Measurements from ENCODE around the gene HIPK2.

Gene HIPK2

DNA sequence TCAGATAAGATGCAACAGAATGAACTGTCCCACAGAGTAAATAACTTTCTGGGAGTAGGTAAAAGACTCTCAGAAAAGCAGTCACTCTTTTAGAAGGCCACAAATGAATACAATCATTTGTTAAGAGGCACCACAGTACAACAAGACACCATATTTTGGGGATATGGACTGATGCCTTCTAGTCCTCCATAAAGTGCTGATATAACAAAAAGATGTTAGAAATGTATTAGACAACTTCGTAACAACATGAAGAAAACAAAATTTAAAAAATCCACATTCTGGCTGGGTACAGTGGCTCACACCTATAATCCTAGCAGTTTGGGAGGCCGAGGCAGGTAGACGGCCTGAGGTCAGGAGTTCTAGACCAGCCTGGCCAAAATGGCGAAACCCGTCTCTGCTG lies 111.3 kb downstream of the HIPK2 start:
- Histone ChIP-seq H3K36me3 (ENCODE audit: control insufficient read depth, insufficient read depth, low read length) (no peaks in the 10 kb centered on the region), H3K4me2 (ENCODE audit: low read length) (no peak overlapping the region), H3K4me1 (peaks cover 3% of the 10 kb centered on the region), H3K9me3 (ENCODE audit: control insufficient read depth, low read length) (no peaks in the 10 kb centered on the region), H3K9ac (no peak overlapping the region), H3K27ac (no peak overlapping the region), H3K79me2 (peaks cover 18% of the 10 kb centered on the region), H3K4me3 (ENCODE audit: low read depth, low read length) (no peak overlapping the region), H2AFZ (no peak overlapping the region), H3K27me3 (ENCODE audit: control insufficient read depth, insufficient read depth, low read length) (no peaks in the 10 kb centered on the region)
- TF ChIP-seq, protein P1, sequence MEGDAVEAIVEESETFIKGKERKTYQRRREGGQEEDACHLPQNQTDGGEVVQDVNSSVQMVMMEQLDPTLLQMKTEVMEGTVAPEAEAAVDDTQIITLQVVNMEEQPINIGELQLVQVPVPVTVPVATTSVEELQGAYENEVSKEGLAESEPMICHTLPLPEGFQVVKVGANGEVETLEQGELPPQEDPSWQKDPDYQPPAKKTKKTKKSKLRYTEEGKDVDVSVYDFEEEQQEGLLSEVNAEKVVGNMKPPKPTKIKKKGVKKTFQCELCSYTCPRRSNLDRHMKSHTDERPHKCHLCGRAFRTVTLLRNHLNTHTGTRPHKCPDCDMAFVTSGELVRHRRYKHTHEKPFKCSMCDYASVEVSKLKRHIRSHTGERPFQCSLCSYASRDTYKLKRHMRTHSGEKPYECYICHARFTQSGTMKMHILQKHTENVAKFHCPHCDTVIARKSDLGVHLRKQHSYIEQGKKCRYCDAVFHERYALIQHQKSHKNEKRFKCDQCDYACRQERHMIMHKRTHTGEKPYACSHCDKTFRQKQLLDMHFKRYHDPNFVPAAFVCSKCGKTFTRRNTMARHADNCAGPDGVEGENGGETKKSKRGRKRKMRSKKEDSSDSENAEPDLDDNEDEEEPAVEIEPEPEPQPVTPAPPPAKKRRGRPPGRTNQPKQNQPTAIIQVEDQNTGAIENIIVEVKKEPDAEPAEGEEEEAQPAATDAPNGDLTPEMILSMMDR (IDR thresholded peaks at IDR 0.05), result no peak

DNA sequence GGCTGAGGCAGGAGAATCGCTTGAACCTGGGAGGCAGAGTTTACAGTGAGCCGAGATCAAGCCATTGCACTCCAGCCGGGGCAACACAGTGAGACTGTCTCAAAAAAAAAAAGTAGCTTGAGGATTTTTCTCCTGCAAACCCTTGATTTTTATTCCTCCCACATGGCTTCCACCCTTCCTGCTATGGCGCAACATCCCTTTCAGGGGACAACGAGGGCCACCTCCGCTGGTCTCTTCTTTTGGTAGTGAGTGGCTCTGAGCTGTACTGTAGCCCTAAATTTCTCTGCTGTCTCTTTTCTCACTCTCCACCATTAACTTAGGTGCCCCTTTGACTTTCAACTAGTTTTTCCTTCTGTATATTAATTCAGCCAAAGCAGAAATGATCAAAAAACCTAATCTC lies 113.4 kb downstream of the HIPK2 start:
- TF ChIP-seq, protein P1 (IDR thresholded peaks at IDR 0.05), result no peak
- Histone ChIP-seq H3K4me2 (ENCODE audit: low read length) (no peak overlapping the region), H3K36me3 (ENCODE audit: control insufficient read depth, insufficient read depth, low read length) (no peaks in the 10 kb centered on the region), H3K4me1 (peaks cover 14% of the 10 kb centered on the region), H3K79me2 (peaks cover 23% of the 10 kb centered on the region), H3K9me3 (ENCODE audit: control insufficient read depth, low read length) (no peaks in the 10 kb centered on the region), H3K4me3 (ENCODE audit: low read depth, low read length) (no peak overlapping the region), H2AFZ (no peak overlapping the region), H3K27me3 (ENCODE audit: control insufficient read depth, insufficient read depth, low read length) (no peaks in the 10 kb centered on the region), H3K9ac (no peak overlapping the region), H3K27ac (no peak overlapping the region)

- H3K9ac ChIP-seq, result no peak overlapping the region
- H3K27me3 ChIP-seq (ENCODE audit: control insufficient read depth, insufficient read depth, low read length), result no peaks in the 10 kb centered on the region
- H3K4me2 ChIP-seq (ENCODE audit: low read length), result no peak overlapping the region
- no peaks in the 10 kb centered on the region for H3K9me3 ChIP-seq (ENCODE audit: control insufficient read depth, low read length)
- H2AFZ ChIP-seq, result no peak overlapping the region
- peaks cover 20% of the 10 kb centered on the region for H3K4me1 ChIP-seq
- no peaks in the 10 kb centered on the region for H3K36me3 ChIP-seq (ENCODE audit: control insufficient read depth, insufficient read depth, low read length)
- H3K27ac ChIP-seq, result no peak overlapping the region
- H3K4me3 ChIP-seq (ENCODE audit: low read depth, low read length), result no peak overlapping the region
- TF ChIP-seq, protein P1 (IDR thresholded peaks at IDR 0.05), result no peak
- H3K79me2 ChIP-seq, result peaks cover 20% of the 10 kb centered on the region
These were observed 114.1 kb downstream of the HIPK2 start for GRCh38 chr7:139663608-139664177.

GRCh38 chr7:139661903-139662302 lies 115.9 kb downstream of the HIPK2 start:
- Histone ChIP-seq H3K27ac (no peak overlapping the region), H3K36me3 (ENCODE audit: control insufficient read depth, insufficient read depth, low read length) (no peaks in the 10 kb centered on the region), H3K4me2 (ENCODE audit: low read length) (no peak overlapping the region), H2AFZ (no peak overlapping the region), H3K27me3 (ENCODE audit: control insufficient read depth, insufficient read depth, low read length) (no peaks in the 10 kb centered on the region), H3K9me3 (ENCODE audit: control insufficient read depth, low read length) (no peaks in the 10 kb centered on the region), H3K79me2 (peaks cover 27% of the 10 kb centered on the region), H3K9ac (no peak overlapping the region), H3K4me3 (ENCODE audit: low read depth, low read length) (no peak overlapping the region), H3K4me1 (peaks cover 22% of the 10 kb centered on the region)
- TF ChIP-seq, protein P1 (IDR thresholded peaks at IDR 0.05), result no peak

GRCh38 chr7:139661043-139661440 lies 116.8 kb downstream of the HIPK2 start:
- TF ChIP-seq, protein P1 (IDR thresholded peaks at IDR 0.05), result no peak
- no peaks in the 10 kb centered on the region for H3K36me3 ChIP-seq (ENCODE audit: control insufficient read depth, insufficient read depth, low read length)
- no peak overlapping the region for H3K4me2 ChIP-seq (ENCODE audit: low read length)
- H3K79me2 ChIP-seq, result peaks cover 27% of the 10 kb centered on the region
- H3K9ac ChIP-seq, result no peak overlapping the region
- H3K27me3 ChIP-seq (ENCODE audit: control insufficient read depth, insufficient read depth, low read length), result no peaks in the 10 kb centered on the region
- no peak overlapping the region for H2AFZ ChIP-seq
- peaks cover 22% of the 10 kb centered on the region for H3K4me1 ChIP-seq
- no peaks in the 10 kb centered on the region for H3K9me3 ChIP-seq (ENCODE audit: control insufficient read depth, low read length)
- no peak overlapping the region for H3K27ac ChIP-seq
- H3K4me3 ChIP-seq (ENCODE audit: low read depth, low read length), result no peak overlapping the region
